Measurements from ENCODE around the gene CRY2. TPM values are rescaled to one million over a fixed set of nuclear protein-coding genes. Genes with fewer than 3 reads are reported as not detected.

Gene CRY2
- total and polyA plus RNA-seq, 2 of the 13 experiments (the other 11 are each of a cell fraction or from before 2014, with no cell fraction given), result 10.1 to 12.2 TPM

DNA sequence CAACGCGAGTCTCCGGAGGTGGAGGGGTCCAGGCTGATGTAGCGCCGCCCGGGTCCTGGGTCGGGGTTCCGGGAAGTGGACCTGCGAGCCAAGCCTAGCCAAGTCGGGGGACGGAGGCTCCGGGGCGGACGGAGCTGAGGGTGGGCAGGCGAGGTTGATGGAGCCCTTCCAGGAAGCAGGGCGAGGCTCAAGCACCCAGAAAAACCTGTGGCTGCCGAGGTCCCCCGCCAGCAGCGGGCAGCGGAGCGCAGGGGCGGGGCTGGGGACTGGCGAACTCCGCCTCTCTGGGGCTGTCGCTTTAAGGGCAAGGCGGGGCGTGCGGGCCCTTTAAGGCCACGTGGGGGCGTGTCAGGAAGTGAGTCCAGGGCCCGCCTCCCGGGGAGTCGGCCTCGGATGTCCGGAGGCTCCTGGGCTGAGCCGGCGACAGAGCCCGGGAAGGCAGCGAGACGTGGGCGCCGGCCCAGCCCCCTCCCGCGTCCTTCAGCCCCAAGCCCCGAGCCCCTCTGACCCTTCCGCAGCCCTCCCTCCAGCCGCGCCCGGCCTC lies 42.4 kb upstream of the CRY2 start, which contains the start of gene SLC35C1 (continued):
- TF ChIP-seq ZNF101 (CRISPR knock-in tag; IDR thresholded peaks at IDR 0.05; ENCODE audit: borderline replicate concordance, low read depth) (no peak), RBM22 (optimal IDR thresholded peaks at IDR 0.05; ENCODE audit: low read length) (no peak), NR3C1 (CRISPR knock-in tag; IDR thresholded peaks at IDR 0.05) (no peak), POLR2G (IDR thresholded peaks at IDR 0.05; ENCODE audit: low read depth, low read length) (peak; percentile 60), ZKSCAN8 (CRISPR knock-in tag; IDR thresholded peaks at IDR 0.05; ENCODE audit: borderline replicate concordance) (no peak), ZNF557 (CRISPR knock-in tag; IDR thresholded peaks at IDR 0.05) (no peak), ZNF333 (CRISPR knock-in tag; IDR thresholded peaks at IDR 0.05; ENCODE audit: borderline replicate concordance) (no peak), MXD1 (CRISPR knock-in tag; IDR thresholded peaks at IDR 0.05) (no peak), HIVEP1 (CRISPR knock-in tag; IDR thresholded peaks at IDR 0.05) (no peak), ZFYVE20 (CRISPR knock-in tag; IDR thresholded peaks at IDR 0.05; ENCODE audit: borderline replicate concordance, low read depth) (no peak), ZNF615 (CRISPR knock-in tag; IDR thresholded peaks at IDR 0.05; ENCODE audit: borderline replicate concordance) (no peak), MAFK (conservative IDR thresholded peaks at IDR 0.05 in 1 of 2, IDR thresholded peaks at IDR 0.05 in 1 of 2; ENCODE audit: low read length in 2 of 2) (no peak), ZNF224 (CRISPR knock-in tag; IDR thresholded peaks at IDR 0.05) (no peak), RFXANK (CRISPR knock-in tag; IDR thresholded peaks at IDR 0.05) (no peak), ZBTB44 (CRISPR knock-in tag; IDR thresholded peaks at IDR 0.05) (no peak), ZNF431 (CRISPR knock-in tag; IDR thresholded peaks at IDR 0.05; ENCODE audit: borderline replicate concordance, low read depth) (no peak), GTF2F1 (IDR thresholded peaks at IDR 0.05; ENCODE audit: low read length) (no peak), PCBP2 (optimal IDR thresholded peaks at IDR 0.05; ENCODE audit: low read depth, low read length, poor library complexity, severe bottlenecking) (no peak), ZNF577 (CRISPR knock-in tag; IDR thresholded peaks at IDR 0.05; ENCODE audit: borderline replicate concordance, low read depth) (no peak), ZNF138 (CRISPR knock-in tag; IDR thresholded peaks at IDR 0.05; ENCODE audit: low read depth) (no peak), ZNF768 (CRISPR knock-in tag; IDR thresholded peaks at IDR 0.05) (no peak), MYPOP (CRISPR knock-in tag; IDR thresholded peaks at IDR 0.05) (0 out of 2 replicates have a peak, but pooled peaks have one; percentile 11)

Measured in HepG2 (cell line).